ENCODE results near the gene LIMD2.

LIMD2 gene

GRCh38 chr17:63709110-63709509, 9.2 kb upstream of the LIMD2 start:
- TF ChIP-seq SIN3A (IDR thresholded peaks at IDR 0.05; ENCODE audit: borderline replicate concordance, insufficient read depth, low read length) (no peak), REST (IDR thresholded peaks at IDR 0.05; ENCODE audit: insufficient read depth in 1 of 2, low read depth in 2 of 2, low read length in 2 of 2) (no peak), POLR2AphosphoS5 (IDR thresholded peaks at IDR 0.05; ENCODE audit: low read depth, low read length) (no peak), FOXP2 (optimal IDR thresholded peaks at IDR 0.05; ENCODE audit: borderline replicate concordance, extremely low read depth, extremely low read length, insufficient read depth) (no peak), TAF1 (IDR thresholded peaks at IDR 0.05; ENCODE audit: borderline replicate concordance, insufficient read depth, low read length) (no peak)

GRCh38 chr17:63707151-63707550, 7.2 kb upstream of the LIMD2 start:
- TF ChIP-seq SIN3A (IDR thresholded peaks at IDR 0.05; ENCODE audit: borderline replicate concordance, insufficient read depth, low read length) (no peak), FOXP2 (optimal IDR thresholded peaks at IDR 0.05; ENCODE audit: borderline replicate concordance, extremely low read depth, extremely low read length, insufficient read depth) (no peak), TAF1 (IDR thresholded peaks at IDR 0.05; ENCODE audit: borderline replicate concordance, insufficient read depth, low read length) (no peak), POLR2AphosphoS5 (IDR thresholded peaks at IDR 0.05; ENCODE audit: low read depth, low read length) (no peak), REST (IDR thresholded peaks at IDR 0.05; ENCODE audit: insufficient read depth in 1 of 2, low read depth in 2 of 2, low read length in 2 of 2) (no peak)

- TF ChIP-seq TAF1 (IDR thresholded peaks at IDR 0.05; ENCODE audit: borderline replicate concordance, insufficient read depth, low read length) (no peak), REST (IDR thresholded peaks at IDR 0.05; ENCODE audit: insufficient read depth in 1 of 2, low read depth in 2 of 2, low read length in 2 of 2) (no peak), FOXP2 (optimal IDR thresholded peaks at IDR 0.05; ENCODE audit: borderline replicate concordance, extremely low read depth, extremely low read length, insufficient read depth) (no peak), POLR2AphosphoS5 (IDR thresholded peaks at IDR 0.05; ENCODE audit: low read depth, low read length) (no peak), SIN3A (IDR thresholded peaks at IDR 0.05; ENCODE audit: borderline replicate concordance, insufficient read depth, low read length) (no peak)
Observed at GRCh38 chr17:63706336-63707082, 6.6 kb upstream of the LIMD2 start.

GRCh38 chr17:63705657-63706056, 5.7 kb upstream of the LIMD2 start:
- no peak for TF ChIP-seq POLR2AphosphoS5 (IDR thresholded peaks at IDR 0.05; ENCODE audit: low read depth, low read length)
- TF ChIP-seq FOXP2 (optimal IDR thresholded peaks at IDR 0.05; ENCODE audit: borderline replicate concordance, extremely low read depth, extremely low read length, insufficient read depth), result no peak
- no peak for TF ChIP-seq TAF1 (IDR thresholded peaks at IDR 0.05; ENCODE audit: borderline replicate concordance, insufficient read depth, low read length)
- TF ChIP-seq REST (IDR thresholded peaks at IDR 0.05; ENCODE audit: insufficient read depth in 1 of 2, low read depth in 2 of 2, low read length in 2 of 2), result no peak
- no peak for TF ChIP-seq SIN3A (IDR thresholded peaks at IDR 0.05; ENCODE audit: borderline replicate concordance, insufficient read depth, low read length)

All from PFSK-1 (cell line).